Loucy (cell line): ENCODE results near the gene ALDOB.

Experiments used
- EZH2phosphoT487 ChIP-seq: fragments of 200-600 bp; IDR thresholded peaks from 2 replicates; pipeline ENCODE4 v1.6.1; 2018; ENCODE audit warnings: antibody characterized with exemption, mild to moderate bottlenecking, moderate library complexity, borderline replicate concordance
- TF ChIP-seq, protein P1 (sequence below): fragments of 200-600 bp; sonication (generic); conservative IDR thresholded peaks from 2 replicates; pipeline ENCODE4 v1.5.1; 2014; ENCODE audit warnings: mild to moderate bottlenecking, antibody characterized with exemption, low read length

DNA sequence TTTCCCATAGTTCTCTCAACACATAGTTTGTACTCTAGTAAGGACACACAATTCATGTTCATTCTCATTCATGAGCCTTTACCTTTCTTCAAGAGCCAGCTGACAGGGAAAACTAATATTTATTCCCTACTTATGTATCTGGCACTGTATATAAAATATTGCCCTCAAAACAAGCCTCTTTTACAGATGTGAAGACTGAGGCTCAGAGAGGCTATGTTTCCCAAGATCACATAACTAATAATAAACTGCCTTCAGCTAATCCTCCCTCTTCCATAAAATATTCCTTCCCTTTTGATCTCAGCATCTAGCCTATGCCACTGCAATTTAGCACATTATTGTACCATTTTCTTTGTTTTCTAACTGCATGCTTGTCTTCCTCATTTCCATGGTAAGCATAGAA is 18.2 kb downstream of the ALDOB start:
- TF ChIP-seq, protein P1, sequence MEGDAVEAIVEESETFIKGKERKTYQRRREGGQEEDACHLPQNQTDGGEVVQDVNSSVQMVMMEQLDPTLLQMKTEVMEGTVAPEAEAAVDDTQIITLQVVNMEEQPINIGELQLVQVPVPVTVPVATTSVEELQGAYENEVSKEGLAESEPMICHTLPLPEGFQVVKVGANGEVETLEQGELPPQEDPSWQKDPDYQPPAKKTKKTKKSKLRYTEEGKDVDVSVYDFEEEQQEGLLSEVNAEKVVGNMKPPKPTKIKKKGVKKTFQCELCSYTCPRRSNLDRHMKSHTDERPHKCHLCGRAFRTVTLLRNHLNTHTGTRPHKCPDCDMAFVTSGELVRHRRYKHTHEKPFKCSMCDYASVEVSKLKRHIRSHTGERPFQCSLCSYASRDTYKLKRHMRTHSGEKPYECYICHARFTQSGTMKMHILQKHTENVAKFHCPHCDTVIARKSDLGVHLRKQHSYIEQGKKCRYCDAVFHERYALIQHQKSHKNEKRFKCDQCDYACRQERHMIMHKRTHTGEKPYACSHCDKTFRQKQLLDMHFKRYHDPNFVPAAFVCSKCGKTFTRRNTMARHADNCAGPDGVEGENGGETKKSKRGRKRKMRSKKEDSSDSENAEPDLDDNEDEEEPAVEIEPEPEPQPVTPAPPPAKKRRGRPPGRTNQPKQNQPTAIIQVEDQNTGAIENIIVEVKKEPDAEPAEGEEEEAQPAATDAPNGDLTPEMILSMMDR: no peak
- TF ChIP-seq EZH2phosphoT487: no peak
